ENCODE data around the gene CTBP1. TPM values are rescaled to one million over a fixed set of nuclear protein-coding genes. Genes with fewer than 3 reads are reported as not detected.
"Not testable (repeated sequence)": the region's sequence is repeated elsewhere in the genome, so short reads cannot be mapped to it uniquely, and the experiment has no call there.

Gene CTBP1
- total and polyA plus RNA-seq, 2 donors = 98.2 to 188 TPM

- WGBS = 97% methylated on average over 39 of the region's 39 CpGs
- Histone ChIP-seq H3K4me1 (ENCODE audit: control insufficient read depth in 2 of 2, insufficient read depth in 2 of 2, low read length in 2 of 2) (no peaks in the 10 kb centered on the region), H3K36me3 (ENCODE audit: control insufficient read depth in 2 of 2, insufficient read depth in 2 of 2, low read length in 1 of 2) (peaks cover 74 to 85% of the 10 kb centered on the region in 2 donors), H3K27ac (ENCODE audit: low read depth in 1 of 2, low read length in 1 of 2) (no peak overlapping the region), H3K4me3 (ENCODE audit: low read length in 2 of 2) (no peak overlapping the region), H3K27me3 (ENCODE audit: control insufficient read depth in 2 of 2, insufficient read depth in 1 of 2, low read length in 1 of 2) (no peaks in the 10 kb centered on the region), H3K9me3 (ENCODE audit: control insufficient read depth in 2 of 2, insufficient read depth in 1 of 2, low read length in 1 of 2) (no peaks in the 10 kb centered on the region)
- DNase-seq (ENCODE audit: low read depth in 6 of 9, low spot score in 9 of 9) = no peak
Measured at GRCh38 chr4:1237981-1238675, 10.8 kb downstream of the CTBP1 start.

- DNase-seq (ENCODE audit: low read depth in 6 of 9, low spot score in 9 of 9); H3K4me3 ChIP-seq (ENCODE audit: low read length in 2 of 2); H3K9me3 ChIP-seq (ENCODE audit: control insufficient read depth in 2 of 2, insufficient read depth in 1 of 2, low read length in 1 of 2); H3K4me1 ChIP-seq (ENCODE audit: control insufficient read depth in 2 of 2, insufficient read depth in 2 of 2, low read length in 2 of 2); H3K27ac ChIP-seq (ENCODE audit: low read depth in 1 of 2, low read length in 1 of 2); H3K27me3 ChIP-seq (ENCODE audit: control insufficient read depth in 2 of 2, insufficient read depth in 1 of 2, low read length in 1 of 2): not testable (repeated sequence)
- H3K36me3 ChIP-seq (ENCODE audit: control insufficient read depth in 2 of 2, insufficient read depth in 2 of 2, low read length in 1 of 2) = peaks cover 83 to 89% of the 10 kb centered on the region in 2 donors
- WGBS = 97% methylated on average over 9 of the region's 9 CpGs
Measured at GRCh38 chr4:1237261-1237660, 11.7 kb downstream of the CTBP1 start.

- DNase-seq (ENCODE audit: low read depth in 6 of 9, low spot score in 9 of 9); H3K27ac ChIP-seq (ENCODE audit: low read depth in 1 of 2, low read length in 1 of 2); H3K27me3 ChIP-seq (ENCODE audit: control insufficient read depth in 2 of 2, insufficient read depth in 1 of 2, low read length in 1 of 2); H3K4me1 ChIP-seq (ENCODE audit: control insufficient read depth in 2 of 2, insufficient read depth in 2 of 2, low read length in 2 of 2); H3K9me3 ChIP-seq (ENCODE audit: control insufficient read depth in 2 of 2, insufficient read depth in 1 of 2, low read length in 1 of 2); H3K4me3 ChIP-seq (ENCODE audit: low read length in 2 of 2): not testable (repeated sequence)
- 94% methylated on average over 13 of the region's 13 CpGs for WGBS
- peaks cover 85 to 89% of the 10 kb centered on the region in 2 donors for H3K36me3 ChIP-seq (ENCODE audit: control insufficient read depth in 2 of 2, insufficient read depth in 2 of 2, low read length in 1 of 2)
Measured at GRCh38 chr4:1236836-1237235, 12.1 kb downstream of the CTBP1 start.

GRCh38 chr4:1236103-1236641, 12.8 kb downstream of the CTBP1 start:
- H3K9me3 ChIP-seq (ENCODE audit: control insufficient read depth in 2 of 2, insufficient read depth in 1 of 2, low read length in 1 of 2) = no peaks in the 10 kb centered on the region
- no peaks in the 10 kb centered on the region for H3K27me3 ChIP-seq (ENCODE audit: control insufficient read depth in 2 of 2, insufficient read depth in 1 of 2, low read length in 1 of 2)
- no peak overlapping the region for H3K27ac ChIP-seq (ENCODE audit: low read depth in 1 of 2, low read length in 1 of 2)
- H3K4me3 ChIP-seq (ENCODE audit: low read length in 2 of 2) = no peak overlapping the region
- no peaks in the 10 kb centered on the region for H3K4me1 ChIP-seq (ENCODE audit: control insufficient read depth in 2 of 2, insufficient read depth in 2 of 2, low read length in 2 of 2)
- WGBS = 98% methylated on average over 19 of the region's 19 CpGs
- no peak for DNase-seq (ENCODE audit: low read depth in 6 of 9, low spot score in 9 of 9)
- peaks cover 86 to 92% of the 10 kb centered on the region in 2 donors for H3K36me3 ChIP-seq (ENCODE audit: control insufficient read depth in 2 of 2, insufficient read depth in 2 of 2, low read length in 1 of 2)

- Histone ChIP-seq H3K4me3 (ENCODE audit: low read length in 2 of 2) (no peak overlapping the region), H3K9me3 (ENCODE audit: control insufficient read depth in 2 of 2, insufficient read depth in 1 of 2, low read length in 1 of 2) (no peaks in the 10 kb centered on the region), H3K27ac (ENCODE audit: low read depth in 1 of 2, low read length in 1 of 2) (no peak overlapping the region), H3K27me3 (ENCODE audit: control insufficient read depth in 2 of 2, insufficient read depth in 1 of 2, low read length in 1 of 2) (no peaks in the 10 kb centered on the region), H3K4me1 (ENCODE audit: control insufficient read depth in 2 of 2, insufficient read depth in 2 of 2, low read length in 2 of 2) (no peaks in the 10 kb centered on the region), H3K36me3 (ENCODE audit: control insufficient read depth in 2 of 2, insufficient read depth in 2 of 2, low read length in 1 of 2) (peaks cover 86 to 92% of the 10 kb centered on the region in 2 donors)
- 98% methylated on average over 35 of the region's 35 CpGs for WGBS
- DNase-seq (ENCODE audit: low read depth in 6 of 9, low spot score in 9 of 9) = no peak
Measured at GRCh38 chr4:1235381-1236102, 13.4 kb downstream of the CTBP1 start.

- 98% methylated on average over 24 of the region's 24 CpGs for WGBS
- no peak for DNase-seq (ENCODE audit: low read depth in 6 of 9, low spot score in 9 of 9)
- Histone ChIP-seq H3K4me1 (ENCODE audit: control insufficient read depth in 2 of 2, insufficient read depth in 2 of 2, low read length in 2 of 2) (no peaks in the 10 kb centered on the region), H3K9me3 (ENCODE audit: control insufficient read depth in 2 of 2, insufficient read depth in 1 of 2, low read length in 1 of 2) (no peaks in the 10 kb centered on the region), H3K4me3 (ENCODE audit: low read length in 2 of 2) (no peak overlapping the region), H3K36me3 (ENCODE audit: control insufficient read depth in 2 of 2, insufficient read depth in 2 of 2, low read length in 1 of 2) (peaks cover 89 to 95% of the 10 kb centered on the region in 2 donors), H3K27me3 (ENCODE audit: control insufficient read depth in 2 of 2, insufficient read depth in 1 of 2, low read length in 1 of 2) (no peaks in the 10 kb centered on the region), H3K27ac (ENCODE audit: low read depth in 1 of 2, low read length in 1 of 2) (no peak overlapping the region)
Measured at GRCh38 chr4:1234811-1235292, 14.1 kb downstream of the CTBP1 start.

- H3K4me3 ChIP-seq (ENCODE audit: low read length in 2 of 2) = no peak overlapping the region
- H3K4me1 ChIP-seq (ENCODE audit: control insufficient read depth in 2 of 2, insufficient read depth in 2 of 2, low read length in 2 of 2) = no peaks in the 10 kb centered on the region
- H3K27me3 ChIP-seq (ENCODE audit: control insufficient read depth in 2 of 2, insufficient read depth in 1 of 2, low read length in 1 of 2) = no peaks in the 10 kb centered on the region
- peaks cover 89 to 94% of the 10 kb centered on the region in 2 donors for H3K36me3 ChIP-seq (ENCODE audit: control insufficient read depth in 2 of 2, insufficient read depth in 2 of 2, low read length in 1 of 2)
- no peak overlapping the region for H3K27ac ChIP-seq (ENCODE audit: low read depth in 1 of 2, low read length in 1 of 2)
- H3K9me3 ChIP-seq (ENCODE audit: control insufficient read depth in 2 of 2, insufficient read depth in 1 of 2, low read length in 1 of 2) = no peaks in the 10 kb centered on the region
- WGBS = 96% methylated on average over 8 of the region's 8 CpGs
- DNase-seq (ENCODE audit: low read depth in 6 of 9, low spot score in 9 of 9) = no peak
Measured at GRCh38 chr4:1234309-1234695, 14.6 kb downstream of the CTBP1 start.

GRCh38 chr4:1233641-1234308, 15.2 kb downstream of the CTBP1 start:
- 93% methylated on average over 29 of the region's 29 CpGs for WGBS
- H3K4me1 ChIP-seq (ENCODE audit: control insufficient read depth in 2 of 2, insufficient read depth in 2 of 2, low read length in 2 of 2) = no peaks in the 10 kb centered on the region

More at GRCh38 chr4:1233641-1234308, 15.2 kb downstream of the CTBP1 start:
- Histone ChIP-seq H3K9me3 (ENCODE audit: control insufficient read depth in 2 of 2, insufficient read depth in 1 of 2, low read length in 1 of 2) (no peaks in the 10 kb centered on the region), H3K27ac (ENCODE audit: low read depth in 1 of 2, low read length in 1 of 2) (no peak overlapping the region), H3K4me3 (ENCODE audit: low read length in 2 of 2) (no peak overlapping the region), H3K27me3 (ENCODE audit: control insufficient read depth in 2 of 2, insufficient read depth in 1 of 2, low read length in 1 of 2) (no peaks in the 10 kb centered on the region), H3K36me3 (ENCODE audit: control insufficient read depth in 2 of 2, insufficient read depth in 2 of 2, low read length in 1 of 2) (peaks cover 88 to 94% of the 10 kb centered on the region in 2 donors)
- no peak for DNase-seq (ENCODE audit: low read depth in 6 of 9, low spot score in 9 of 9)
